OCI-LY7 (cell line): Measurements from ENCODE around the gene BTG2.

ENCODE experiments used
- CTCF ChIP-seq: fragments of 200-600 bp; sonication (generic); conservative IDR thresholded peaks from 2 replicates; pipeline ENCODE4 v1.5.1; 2014; ENCODE audit warnings: mild to moderate bottlenecking, antibody characterized with exemption, low read length, moderate library complexity, mixed read lengths
- EZH2phosphoT487 ChIP-seq: fragments of 200-600 bp; sonication (generic); IDR thresholded peaks from 2 replicates; pipeline ENCODE4 v1.6.1; 2018; ENCODE audit warnings: low read depth, borderline replicate concordance, mild to moderate bottlenecking, mixed run types, antibody characterized with exemption, low read length, moderate library complexity, mixed read lengths

GRCh38 chr1:203342192-203342940, 37.0 kb downstream of the BTG2 start:
- peak; percentile 89 for TF ChIP-seq CTCF
- no peak for TF ChIP-seq EZH2phosphoT487
